ENCODE results near the gene CYP46A1.

CYP46A1 gene

GRCh38 chr14:99647411-99647810 lies 36.7 kb upstream of the CYP46A1 start:
- Histone ChIP-seq H3K4me2 (ENCODE audit: low read depth, low read length, poor library complexity, severe bottlenecking) (no peak overlapping the region), H3F3A (ENCODE audit: insufficient read depth) (no peaks in the 10 kb centered on the region), H3K27me3 (ENCODE audit: low read length) (no peaks in the 10 kb centered on the region), H3K79me2 (ENCODE audit: insufficient read depth, low read length) (no peaks in the 10 kb centered on the region), H3K27ac (ENCODE audit: low read depth, low read length) (no peak overlapping the region), H3K36me3 (ENCODE audit: low read length) (no peaks in the 10 kb centered on the region), H3K4me3 (ENCODE audit: insufficient read depth, low read length, poor library complexity, severe bottlenecking) (no peak overlapping the region), H3K9me3 (ENCODE audit: insufficient read depth, low read length) (no peaks in the 10 kb centered on the region), H3K9me2 (replicated peaks; ENCODE audit: insufficient read depth, low read length) (no peaks in the 10 kb centered on the region), H2AFZ (ENCODE audit: low read depth, low read length, severe bottlenecking) (no peak overlapping the region), H4K20me1 (ENCODE audit: low read depth, low read length) (no peaks in the 10 kb centered on the region), H3K9ac (ENCODE audit: low read length) (no peak overlapping the region)
- no peak for TF ChIP-seq EZH2phosphoT487 (conservative IDR thresholded peaks at IDR 0.05; ENCODE audit: low read length)
- TF ChIP-seq CTCF (IDR thresholded peaks at IDR 0.05; ENCODE audit: insufficient read depth, low read length, poor library complexity, severe bottlenecking): no peak

GRCh38 chr14:99648027-99648784 lies 35.9 kb upstream of the CYP46A1 start:
- H3K36me3 ChIP-seq (ENCODE audit: low read length): no peaks in the 10 kb centered on the region
- no peaks in the 10 kb centered on the region for H3K79me2 ChIP-seq (ENCODE audit: insufficient read depth, low read length)
- no peak overlapping the region for H2AFZ ChIP-seq (ENCODE audit: low read depth, low read length, severe bottlenecking)
- no peaks in the 10 kb centered on the region for H3F3A ChIP-seq (ENCODE audit: insufficient read depth)
- H3K9me3 ChIP-seq (ENCODE audit: insufficient read depth, low read length): no peaks in the 10 kb centered on the region
- no peak overlapping the region for H3K4me2 ChIP-seq (ENCODE audit: low read depth, low read length, poor library complexity, severe bottlenecking)
- no peaks in the 10 kb centered on the region for H3K27me3 ChIP-seq (ENCODE audit: low read length)
- TF ChIP-seq CTCF (IDR thresholded peaks at IDR 0.05; ENCODE audit: insufficient read depth, low read length, poor library complexity, severe bottlenecking): no peak
- TF ChIP-seq EZH2phosphoT487 (conservative IDR thresholded peaks at IDR 0.05; ENCODE audit: low read length): no peak
- no peak overlapping the region for H3K4me3 ChIP-seq (ENCODE audit: insufficient read depth, low read length, poor library complexity, severe bottlenecking)
- H4K20me1 ChIP-seq (ENCODE audit: low read depth, low read length): no peaks in the 10 kb centered on the region
- H3K27ac ChIP-seq (ENCODE audit: low read depth, low read length): no peak overlapping the region
- no peaks in the 10 kb centered on the region for H3K9me2 ChIP-seq (replicated peaks; ENCODE audit: insufficient read depth, low read length)
- no peak overlapping the region for H3K9ac ChIP-seq (ENCODE audit: low read length)

GRCh38 chr14:99649219-99649618 lies 34.9 kb upstream of the CYP46A1 start:
- H3K4me2 ChIP-seq (ENCODE audit: low read depth, low read length, poor library complexity, severe bottlenecking): no peak overlapping the region
- H3K9ac ChIP-seq (ENCODE audit: low read length): no peak overlapping the region
- TF ChIP-seq CTCF (IDR thresholded peaks at IDR 0.05; ENCODE audit: insufficient read depth, low read length, poor library complexity, severe bottlenecking) (no peak), EZH2phosphoT487 (conservative IDR thresholded peaks at IDR 0.05; ENCODE audit: low read length) (no peak)
- no peaks in the 10 kb centered on the region for H3F3A ChIP-seq (ENCODE audit: insufficient read depth)
- H2AFZ ChIP-seq (ENCODE audit: low read depth, low read length, severe bottlenecking): no peak overlapping the region
- no peaks in the 10 kb centered on the region for H3K9me3 ChIP-seq (ENCODE audit: insufficient read depth, low read length)
- no peaks in the 10 kb centered on the region for H3K27me3 ChIP-seq (ENCODE audit: low read length)
- no peaks in the 10 kb centered on the region for H3K9me2 ChIP-seq (replicated peaks; ENCODE audit: insufficient read depth, low read length)
- no peaks in the 10 kb centered on the region for H3K79me2 ChIP-seq (ENCODE audit: insufficient read depth, low read length)
- no peak overlapping the region for H3K4me3 ChIP-seq (ENCODE audit: insufficient read depth, low read length, poor library complexity, severe bottlenecking)
- no peaks in the 10 kb centered on the region for H4K20me1 ChIP-seq (ENCODE audit: low read depth, low read length)
- H3K36me3 ChIP-seq (ENCODE audit: low read length): no peaks in the 10 kb centered on the region
- H3K27ac ChIP-seq (ENCODE audit: low read depth, low read length): no peak overlapping the region

All from SU-DHL-6 (cell line).